ENCODE results near the gene FBXW11.

GRCh38 chr5:172042183-172042582, 35.7 kb upstream of the FBXW11 start:
- no peak for TF ChIP-seq POLR2A (IDR thresholded peaks at IDR 0.05; ENCODE audit: low read length)
- no peak for TF ChIP-seq GATA1 (IDR thresholded peaks at IDR 0.05; ENCODE audit: low read depth, low read length)

Data from erythroblast (primary cell).